Thyroid gland (tissue), 4 donors: ENCODE data around the gene CEP170B.

ENCODE experiments used
- POLR2A ChIP-seq, 2 donors: fragments of 450-650 bp; IDR thresholded peaks; one replicate each; pipeline ENCODE4 v1.6.1; 2017; ENCODE audit warnings: antibody characterized with exemption in 2 of 2, mild to moderate bottlenecking in 2 of 2, moderate library complexity in 1 of 2
- TF ChIP-seq, protein P1 (sequence below), 6 experiments: fragments of 200-600 bp in 3 of 6; fragments of 450-650 bp in 3 of 6; sonication (generic) in 3 of 6; IDR thresholded peaks; one replicate each; pipeline ENCODE4 v1.5.1; 2016 to 2019; ENCODE audit warnings: antibody characterized with exemption in 6 of 6, mild to moderate bottlenecking in 2 of 6, inconsistent platforms in 1 of 6, moderate library complexity in 1 of 6

DNA sequence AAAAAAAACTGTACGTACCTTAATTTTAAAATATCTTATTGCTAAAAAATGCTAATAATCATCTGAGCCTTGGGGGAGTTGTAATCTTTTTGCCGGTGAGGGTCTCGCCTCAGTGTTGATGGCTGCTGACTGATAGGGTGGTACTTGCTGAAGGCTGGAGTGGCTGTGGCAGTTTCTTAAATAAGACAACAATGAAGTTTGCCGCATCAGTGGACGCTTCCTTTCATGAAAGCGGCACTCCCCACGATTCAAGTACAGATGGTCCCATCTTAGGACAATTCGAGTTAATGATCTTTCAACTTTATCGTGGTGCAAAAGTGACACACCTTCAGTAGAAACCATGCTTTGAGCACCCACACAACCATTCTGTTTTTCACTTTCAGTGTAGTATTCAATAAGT, 52.0 kb downstream of the CEP170B start:
- no peak for TF ChIP-seq POLR2A (IDR thresholded peaks at IDR 0.05)
- TF ChIP-seq, protein P1, sequence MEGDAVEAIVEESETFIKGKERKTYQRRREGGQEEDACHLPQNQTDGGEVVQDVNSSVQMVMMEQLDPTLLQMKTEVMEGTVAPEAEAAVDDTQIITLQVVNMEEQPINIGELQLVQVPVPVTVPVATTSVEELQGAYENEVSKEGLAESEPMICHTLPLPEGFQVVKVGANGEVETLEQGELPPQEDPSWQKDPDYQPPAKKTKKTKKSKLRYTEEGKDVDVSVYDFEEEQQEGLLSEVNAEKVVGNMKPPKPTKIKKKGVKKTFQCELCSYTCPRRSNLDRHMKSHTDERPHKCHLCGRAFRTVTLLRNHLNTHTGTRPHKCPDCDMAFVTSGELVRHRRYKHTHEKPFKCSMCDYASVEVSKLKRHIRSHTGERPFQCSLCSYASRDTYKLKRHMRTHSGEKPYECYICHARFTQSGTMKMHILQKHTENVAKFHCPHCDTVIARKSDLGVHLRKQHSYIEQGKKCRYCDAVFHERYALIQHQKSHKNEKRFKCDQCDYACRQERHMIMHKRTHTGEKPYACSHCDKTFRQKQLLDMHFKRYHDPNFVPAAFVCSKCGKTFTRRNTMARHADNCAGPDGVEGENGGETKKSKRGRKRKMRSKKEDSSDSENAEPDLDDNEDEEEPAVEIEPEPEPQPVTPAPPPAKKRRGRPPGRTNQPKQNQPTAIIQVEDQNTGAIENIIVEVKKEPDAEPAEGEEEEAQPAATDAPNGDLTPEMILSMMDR (IDR thresholded peaks at IDR 0.05), result no peak
